Measurements from ENCODE around the gene ARVCF. TPM values are rescaled to one million over a fixed set of nuclear protein-coding genes. Genes with fewer than 3 reads are reported as not detected.
"Not testable (repeated sequence)": the region's sequence is repeated elsewhere in the genome, so short reads cannot be mapped to it uniquely, and the experiment has no call there.

Gene ARVCF
- total RNA-seq, 2 donors from 2014 or later: 39.6 to 65.9 TPM

- Histone ChIP-seq H3K27ac (no peak overlapping the region), H3K27me3 (replicated peaks; ENCODE audit: insufficient read depth) (no peaks in the 10 kb centered on the region), H3K4me1 (replicated peaks) (peaks cover 7% of the 10 kb centered on the region), H3K9me3 (no peaks in the 10 kb centered on the region), H3K4me3 (no peak overlapping the region), H3K36me3 (no peaks in the 10 kb centered on the region)
- no peak for TF ChIP-seq POLR2AphosphoS5 (IDR thresholded peaks at IDR 0.05)
- no peak for TF ChIP-seq CTCF (IDR thresholded peaks at IDR 0.05)
- no peak for TF ChIP-seq POLR2A (IDR thresholded peaks at IDR 0.05)
- intact Hi-C loops (cut with DNase I): no loop called here
- 88% methylated on average over 21 of the region's 21 CpGs for WGBS
- no peak for DNase-seq (ENCODE audit: low spot score)
These were observed 86.8 kb downstream of the ARVCF start for GRCh38 chr22:19929586-19930550.

GRCh38 chr22:19928207-19928606 is 88.4 kb downstream of the ARVCF start:
- TF ChIP-seq CTCF (IDR thresholded peaks at IDR 0.05) (no peak), POLR2A (IDR thresholded peaks at IDR 0.05) (no peak), POLR2AphosphoS5 (IDR thresholded peaks at IDR 0.05) (no peak)
- Histone ChIP-seq H3K27me3 (replicated peaks; ENCODE audit: insufficient read depth) (no peaks in the 10 kb centered on the region), H3K9me3 (no peaks in the 10 kb centered on the region), H3K27ac (no peak overlapping the region), H3K4me3 (no peak overlapping the region), H3K4me1 (replicated peaks) (peaks cover under 1% of the 10 kb centered on the region), H3K36me3 (no peaks in the 10 kb centered on the region)
- intact Hi-C loops (cut with DNase I): no loop called here
- WGBS: 83% methylated on average over 11 of the region's 11 CpGs
- no peak for DNase-seq (ENCODE audit: low spot score)

- WGBS: 91% methylated on average over 7 of the region's 7 CpGs
- intact Hi-C loops (cut with DNase I): no loop called here
- H3K36me3 ChIP-seq: no peaks in the 10 kb centered on the region
- H3K9me3 ChIP-seq: no peaks in the 10 kb centered on the region
- DNase-seq (ENCODE audit: low spot score): no peak
- no peaks in the 10 kb centered on the region for H3K4me1 ChIP-seq (replicated peaks)
- H3K27ac ChIP-seq: no peak overlapping the region
- no peak for TF ChIP-seq POLR2AphosphoS5 (IDR thresholded peaks at IDR 0.05)
- no peak for TF ChIP-seq CTCF (IDR thresholded peaks at IDR 0.05)
- no peak for TF ChIP-seq POLR2A (IDR thresholded peaks at IDR 0.05)
- no peaks in the 10 kb centered on the region for H3K27me3 ChIP-seq (replicated peaks; ENCODE audit: insufficient read depth)
- H3K4me3 ChIP-seq: no peak overlapping the region
These were observed 88.9 kb downstream of the ARVCF start for GRCh38 chr22:19927696-19928095.

GRCh38 chr22:19926028-19926427 is 90.6 kb downstream of the ARVCF start:
- H3K4me3 ChIP-seq; H3K27me3 ChIP-seq (replicated peaks; ENCODE audit: insufficient read depth); H3K9me3 ChIP-seq; H3K4me1 ChIP-seq (replicated peaks); H3K36me3 ChIP-seq; H3K27ac ChIP-seq; DNase-seq (ENCODE audit: low spot score); intact Hi-C loops (cut with DNase I): not testable (repeated sequence)
- 80% methylated on average over 11 of the region's 11 CpGs for WGBS

- no peak for DNase-seq (ENCODE audit: low spot score)
- no peak overlapping the region for H3K4me3 ChIP-seq
- H3K9me3 ChIP-seq: no peaks in the 10 kb centered on the region
- TF ChIP-seq POLR2AphosphoS5 (IDR thresholded peaks at IDR 0.05) (no peak), CTCF (IDR thresholded peaks at IDR 0.05) (no peak), POLR2A (IDR thresholded peaks at IDR 0.05) (no peak)
- H3K27me3 ChIP-seq (replicated peaks; ENCODE audit: insufficient read depth): no peaks in the 10 kb centered on the region
- H3K36me3 ChIP-seq: no peaks in the 10 kb centered on the region
- H3K27ac ChIP-seq: no peak overlapping the region
- no peaks in the 10 kb centered on the region for H3K4me1 ChIP-seq (replicated peaks)
- 87% methylated on average over 12 of the region's 12 CpGs for WGBS
- intact Hi-C loops (cut with DNase I): no loop called here
These were observed 92.6 kb downstream of the ARVCF start for GRCh38 chr22:19923914-19924513.
